HG03196 (cell line): ENCODE measurements around the gene DNAAF2.
"Not testable (repeated sequence)": the region's sequence is repeated elsewhere in the genome, so short reads cannot be mapped to it uniquely, and the experiment has no call there.

Experiments used
- ATAC-seq: cut with Tn5 transposase; IDR thresholded peaks from one replicate; pipeline ENCODE4 v1.9.1; 2021; ENCODE audit not compliant: unreplicated experiment

Gene DNAAF2

DNA sequence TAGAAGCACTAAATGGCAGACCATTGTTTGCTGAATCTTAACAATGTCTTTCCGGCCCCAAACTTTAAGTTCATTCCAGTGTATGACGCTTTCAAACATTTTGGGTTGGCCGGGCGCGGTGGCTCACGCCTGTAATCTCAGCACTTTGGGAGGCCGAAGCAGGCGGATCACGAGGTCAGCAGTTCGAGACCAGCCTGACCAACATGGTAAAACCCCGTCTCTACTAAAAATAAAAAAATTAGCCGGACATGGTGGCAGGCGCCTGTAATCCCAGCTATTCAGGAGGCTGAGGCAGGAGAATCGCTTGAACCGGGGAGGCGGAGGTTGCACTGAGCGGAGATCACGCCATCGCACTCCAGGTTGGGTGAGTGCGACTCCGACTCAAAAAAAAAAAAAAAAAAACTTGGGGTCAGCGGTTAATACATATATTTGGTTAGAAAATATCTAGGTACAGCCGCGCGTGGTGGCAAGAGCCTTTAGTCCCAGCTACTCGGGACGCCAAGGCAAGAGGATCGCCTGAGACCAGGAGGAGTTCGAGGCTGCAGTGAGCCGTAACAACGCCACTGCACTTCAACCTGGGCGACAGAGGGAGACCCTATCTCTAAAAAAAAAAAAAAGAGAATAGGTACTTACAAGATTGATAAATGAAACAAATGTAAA is 49.9 kb downstream of the DNAAF2 start:
- not testable (repeated sequence) for ATAC-seq

DNA sequence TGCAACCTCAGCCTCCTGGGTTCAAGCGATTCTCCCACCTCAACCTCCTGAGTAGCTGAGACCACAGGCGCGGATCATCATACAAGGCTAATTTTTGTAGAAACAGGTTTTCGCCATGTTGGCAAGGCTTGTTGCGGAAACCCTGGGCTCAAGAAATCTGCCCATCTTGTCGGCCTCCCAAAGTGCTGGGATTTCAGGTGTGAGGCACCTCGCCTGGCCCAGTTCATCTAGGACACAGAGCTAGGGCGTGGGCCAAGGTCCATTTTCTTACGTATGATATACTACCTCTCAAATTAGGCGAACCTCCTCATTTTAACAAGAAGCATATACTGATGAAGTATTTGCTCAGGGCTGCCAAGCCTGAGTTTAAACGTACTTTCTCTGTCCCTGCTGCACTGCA is 51.0 kb downstream of the DNAAF2 start:
- ATAC-seq = no peak

DNA sequence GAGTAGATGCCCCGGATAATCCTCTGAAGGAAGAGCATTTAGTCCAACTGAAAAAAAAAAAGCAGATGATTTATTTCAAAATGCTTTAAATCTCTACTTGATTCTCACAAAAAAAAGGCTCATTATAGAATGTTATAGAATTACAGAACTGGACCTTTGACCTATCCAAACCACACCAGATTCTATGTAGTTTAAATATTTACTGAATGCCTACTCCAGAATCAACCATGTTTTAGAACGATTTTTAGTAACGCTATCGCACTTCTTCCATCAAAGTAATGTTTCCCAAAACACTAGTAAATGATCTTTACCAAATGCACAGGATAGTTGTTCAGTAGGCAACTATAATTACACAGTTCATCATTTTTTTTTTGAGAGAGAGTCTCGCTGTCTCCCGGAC is 51.4 kb downstream of the DNAAF2 start:
- ATAC-seq = no peak

DNA sequence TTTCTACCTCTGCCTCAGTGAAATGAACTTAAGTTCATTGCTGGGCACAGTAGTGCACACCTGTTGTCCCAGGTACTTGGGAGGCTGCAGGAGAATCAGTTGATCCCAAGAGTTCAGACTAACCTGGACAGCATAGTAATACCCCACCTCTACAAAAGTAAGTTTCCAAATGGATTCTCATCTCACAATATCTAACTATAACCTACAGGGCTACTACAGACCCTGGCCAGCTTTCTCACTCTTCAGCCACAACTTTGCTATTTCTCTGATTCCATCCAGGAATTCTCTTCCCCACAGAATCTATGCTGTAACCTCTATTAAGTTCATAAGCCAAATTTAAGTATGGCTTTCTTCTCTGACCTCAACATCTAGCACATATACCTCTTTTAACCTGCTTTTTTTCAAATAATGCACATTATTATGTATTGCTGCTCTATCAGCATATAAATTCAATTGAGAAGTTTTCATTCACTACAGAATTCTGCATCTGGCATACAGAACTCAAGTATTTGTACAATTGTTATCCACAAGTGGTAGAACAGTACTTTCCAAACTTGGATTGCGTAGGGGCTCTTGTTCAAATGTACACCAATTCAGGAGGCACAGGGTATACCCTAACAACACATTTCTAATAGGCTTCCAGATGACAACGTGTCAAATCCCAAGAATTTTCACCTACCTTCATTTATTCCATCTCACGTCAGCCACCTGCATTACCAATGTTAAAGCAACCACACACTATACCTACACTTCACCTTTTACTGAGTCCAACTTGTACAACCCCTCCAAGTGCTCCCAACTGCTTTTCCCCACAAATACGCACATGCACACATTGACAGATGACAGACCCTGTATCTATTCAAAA is 52.7 kb downstream of the DNAAF2 start:
- ATAC-seq = no peak

DNA sequence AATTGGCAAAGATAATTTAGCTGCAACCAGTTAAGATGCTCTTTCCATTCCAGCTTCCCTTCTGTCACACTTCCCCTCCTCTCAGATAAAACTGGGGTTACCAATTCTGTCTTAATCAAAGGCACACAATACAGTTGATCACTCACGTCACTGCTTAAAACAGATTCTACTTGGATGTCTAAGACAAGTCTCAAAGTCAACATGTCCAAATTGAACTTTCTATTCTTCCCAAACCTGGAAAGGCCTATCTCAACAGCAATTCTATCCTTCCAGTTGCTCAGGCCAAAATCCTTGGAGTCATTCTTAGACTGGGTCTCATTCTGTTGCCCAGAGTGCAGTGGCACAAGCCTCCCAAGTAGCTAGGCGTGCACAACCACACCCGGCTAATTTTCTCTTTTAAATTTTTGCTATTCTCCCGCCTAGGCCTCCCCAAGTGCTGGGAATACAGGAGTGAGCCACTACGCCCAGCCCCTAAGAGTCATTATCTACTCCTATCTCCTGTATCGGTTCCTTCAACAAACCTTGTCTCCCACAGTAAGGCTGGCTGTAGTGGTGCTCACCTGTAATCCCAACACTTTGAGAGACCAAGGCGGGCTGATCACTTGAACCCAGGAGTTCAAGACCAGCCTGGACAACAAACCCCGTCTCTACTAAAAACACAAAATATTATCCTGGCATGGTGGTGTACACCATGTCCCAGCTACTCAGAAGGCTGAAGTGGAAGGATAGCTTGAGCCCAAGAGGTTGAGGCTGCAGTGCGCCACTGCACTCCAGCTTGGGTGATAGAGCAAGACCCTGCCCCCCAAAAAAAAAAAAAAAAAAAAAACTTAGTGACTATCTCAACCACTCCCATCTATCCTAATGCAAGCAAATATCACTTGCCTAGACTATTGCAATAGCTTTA is 53.6 kb downstream of the DNAAF2 start:
- no peak for ATAC-seq

DNA sequence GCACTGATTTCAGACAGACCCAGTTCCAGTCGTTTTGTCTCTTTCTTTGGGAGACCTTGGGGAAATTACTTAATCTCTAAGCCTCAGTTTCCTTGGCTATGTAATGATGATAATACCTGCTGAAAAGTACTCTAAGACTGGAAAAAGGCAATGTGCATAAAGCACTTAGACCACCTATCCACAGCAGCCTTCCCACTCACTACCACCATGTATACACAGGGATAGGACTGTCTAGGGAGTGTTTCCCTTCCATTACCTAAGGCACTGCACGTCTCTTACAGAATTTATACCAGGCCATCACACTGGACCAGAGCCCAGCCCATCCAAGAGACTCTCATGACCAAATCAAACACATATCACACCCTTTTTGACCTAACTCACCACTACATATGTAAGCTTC is 55.2 kb downstream of the DNAAF2 start:
- no peak for ATAC-seq

DNA sequence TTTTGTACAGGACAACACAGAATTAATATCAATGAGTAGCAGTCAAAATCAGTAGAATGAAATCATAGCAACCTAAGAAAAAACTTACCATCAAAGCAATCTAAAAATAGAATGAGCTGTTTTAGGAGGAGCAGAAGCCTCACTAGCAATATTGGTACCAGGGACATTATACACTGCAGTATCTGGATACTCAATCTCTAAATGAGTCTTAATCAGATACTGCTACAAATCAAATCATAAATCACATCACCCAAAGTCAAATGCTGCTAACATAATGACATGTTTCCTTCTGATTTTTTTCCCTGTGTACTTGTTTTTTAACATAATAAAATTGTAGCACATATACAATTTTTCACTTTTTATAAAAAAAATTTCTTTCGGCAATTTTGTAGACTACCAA is 56.9 kb downstream of the DNAAF2 start:
- no peak for ATAC-seq
